Measurements from ENCODE around the gene MTHFSD. TPM values are rescaled to one million over a fixed set of nuclear protein-coding genes. Genes with fewer than 3 reads are reported as not detected.

MTHFSD gene
- total RNA-seq, 2 donors from 2014 or later = 16.9 to 35.6 TPM

- TF ChIP-seq CTCF (IDR thresholded peaks at IDR 0.05) (no peak), POLR2A (IDR thresholded peaks at IDR 0.05) (no peak)
- Histone ChIP-seq H3K4me3 (no peak overlapping the region), H3K36me3 (replicated peaks in 1 of 2; ENCODE audit: insufficient read depth in 1 of 2, low read depth in 2 of 2) (peaks cover 14 to 24% of the 10 kb centered on the region in 2 donors), H3K27ac (no peak overlapping the region), H3K27me3 (no peaks in the 10 kb centered on the region), H3K9me3 (no peaks in the 10 kb centered on the region), H3K4me1 (no peaks in the 10 kb centered on the region)
- DNase-seq (no peak), ATAC-seq (no peak)
- intact Hi-C loops (cut with DNase I) = no loop called here
- 90% methylated on average over 17 of the region's 17 CpGs; no CpG with 5 or more reads in 1 of the 2 donors for WGBS, 2 donors
Observed at GRCh38 chr16:86538196-86538780, 16.7 kb downstream of the MTHFSD start.

DNA sequence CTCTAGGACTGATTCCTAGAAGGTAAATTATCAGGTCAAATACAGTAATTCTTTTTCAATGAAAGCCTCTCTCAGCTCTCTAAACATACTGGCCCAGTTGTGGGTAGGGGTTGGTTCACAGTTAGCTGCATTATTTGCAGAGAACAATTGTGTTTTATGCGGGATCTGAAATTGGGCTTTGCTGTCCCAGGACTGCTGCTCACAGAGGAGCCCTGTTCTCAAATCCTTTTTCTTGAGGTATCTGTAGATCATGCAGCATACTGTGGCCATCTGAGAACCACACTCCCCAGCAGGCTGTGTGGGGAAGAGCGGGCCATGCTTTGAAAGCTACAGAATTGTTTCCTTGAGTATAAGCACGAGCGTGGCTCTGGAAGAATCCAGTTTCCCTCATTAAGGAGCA, 17.5 kb downstream of the MTHFSD start:
- ATAC-seq (no peak), DNase-seq (no peak)
- no peak for TF ChIP-seq POLR2A (IDR thresholded peaks at IDR 0.05)
- TF ChIP-seq CTCF (IDR thresholded peaks at IDR 0.05) = no peak
- Histone ChIP-seq H3K27ac (no peak overlapping the region), H3K27me3 (no peaks in the 10 kb centered on the region), H3K4me3 (no peak overlapping the region), H3K36me3 (replicated peaks in 1 of 2; ENCODE audit: insufficient read depth in 1 of 2, low read depth in 2 of 2) (peaks cover 14 to 24% of the 10 kb centered on the region in 2 donors), H3K9me3 (no peaks in the 10 kb centered on the region), H3K4me1 (no peaks in the 10 kb centered on the region)
- WGBS, 2 donors = 94 to 100% methylated on average over 4 of the region's 4 CpGs
- intact Hi-C loops (cut with DNase I) = no loop called here

DNA sequence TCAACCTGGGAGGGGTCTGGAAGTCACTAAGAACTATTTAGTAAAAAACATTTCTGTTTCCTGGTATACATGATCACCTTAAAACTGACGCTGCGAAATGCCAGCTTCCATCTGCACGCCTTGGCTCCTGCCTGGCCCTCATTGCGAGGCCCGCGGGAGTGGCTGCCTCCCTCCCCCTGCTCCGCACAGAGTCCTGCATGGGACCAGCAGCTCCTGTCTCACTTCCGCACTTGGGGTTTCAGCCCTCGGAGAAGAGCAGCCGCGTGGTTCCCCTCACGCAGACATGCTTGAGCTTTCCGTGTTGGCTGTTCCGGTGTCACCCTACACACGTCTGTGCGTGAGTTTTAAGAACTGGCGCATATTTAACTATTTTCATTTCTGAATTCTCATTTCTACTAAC, 18.4 kb downstream of the MTHFSD start:
- ATAC-seq (no peak), DNase-seq (no peak)
- Histone ChIP-seq H3K4me1 (no peaks in the 10 kb centered on the region), H3K27ac (no peak overlapping the region), H3K27me3 (no peaks in the 10 kb centered on the region), H3K9me3 (no peaks in the 10 kb centered on the region), H3K36me3 (replicated peaks in 1 of 2; ENCODE audit: insufficient read depth in 1 of 2, low read depth in 2 of 2) (peaks cover 12 to 21% of the 10 kb centered on the region in 2 donors), H3K4me3 (no peak overlapping the region)
- 93 to 96% methylated on average over 17 of the region's 17 CpGs for WGBS, 2 donors
- TF ChIP-seq CTCF (IDR thresholded peaks at IDR 0.05) (no peak), POLR2A (IDR thresholded peaks at IDR 0.05) (no peak)
- intact Hi-C loops (cut with DNase I) = no loop called here

DNA sequence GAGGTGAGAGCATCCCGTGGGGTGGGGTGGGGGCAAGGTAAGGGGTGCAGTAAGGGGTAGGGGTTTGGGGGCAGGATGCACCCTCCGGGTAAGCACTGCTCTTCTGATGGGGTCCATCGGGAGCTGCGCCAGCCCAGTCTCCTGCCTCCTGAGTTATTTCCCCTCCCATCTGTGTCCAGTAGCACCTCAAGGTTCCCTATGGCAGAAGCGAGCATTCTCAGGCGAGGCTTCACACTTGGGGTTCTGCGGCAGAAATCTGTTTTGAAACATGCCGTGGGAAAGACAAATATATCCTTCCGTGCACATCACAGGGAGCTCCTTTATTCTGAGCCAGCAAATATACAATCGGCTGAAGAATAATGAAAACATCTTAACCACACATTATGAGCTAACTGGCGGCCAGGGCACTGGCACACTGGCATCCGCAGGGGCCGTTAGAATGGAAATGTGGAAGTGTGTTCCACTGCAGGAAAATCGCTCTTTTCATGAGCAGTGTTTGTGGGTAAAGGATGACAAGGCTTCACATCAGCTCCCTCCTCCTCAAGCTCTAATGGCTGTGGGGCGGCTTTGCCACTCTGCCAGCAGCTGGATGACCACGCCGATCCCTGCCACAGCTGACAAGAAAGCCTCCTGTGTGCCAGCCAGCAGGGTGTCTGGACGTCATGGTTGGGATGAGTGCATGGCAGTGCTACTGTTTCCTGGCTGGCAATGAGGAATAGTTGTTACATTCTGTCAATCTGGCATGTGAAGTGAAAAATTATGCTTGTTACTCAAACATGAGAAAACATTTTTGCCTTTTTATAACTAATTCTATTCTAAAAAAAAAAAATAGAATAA, 20.0 kb downstream of the MTHFSD start:
- intact Hi-C loops (cut with DNase I) = no loop called here
- H3K4me1 ChIP-seq = no peaks in the 10 kb centered on the region

More for the DNA sequence above, 20.0 kb downstream of the MTHFSD start:
- H3K9me3 ChIP-seq = no peaks in the 10 kb centered on the region
- no peaks in the 10 kb centered on the region for H3K27me3 ChIP-seq
- ATAC-seq (no peak), DNase-seq (no peak)
- TF ChIP-seq CTCF (IDR thresholded peaks at IDR 0.05) (no peak), POLR2A (IDR thresholded peaks at IDR 0.05) (no peak)
- H3K4me3 ChIP-seq = no peak overlapping the region
- H3K36me3 ChIP-seq (replicated peaks in 1 of 2; ENCODE audit: insufficient read depth in 1 of 2, low read depth in 2 of 2) = peaks cover 1 to 10% of the 10 kb centered on the region in 2 donors
- 83 to 84% methylated on average over 15 to 18 of the region's 18 CpGs for WGBS, 2 donors
- H3K27ac ChIP-seq = no peak overlapping the region
